Measurements from ENCODE around the gene TPK1. TPM values are rescaled to one million over a fixed set of nuclear protein-coding genes. Genes with fewer than 3 reads are reported as not detected.
"Not testable (repeated sequence)": the region's sequence is repeated elsewhere in the genome, so short reads cannot be mapped to it uniquely, and the experiment has no call there.

Gene TPK1
- polyA plus RNA-seq, 3 donors: 1.4 to 10.5 (median 3.0) TPM

DNA sequence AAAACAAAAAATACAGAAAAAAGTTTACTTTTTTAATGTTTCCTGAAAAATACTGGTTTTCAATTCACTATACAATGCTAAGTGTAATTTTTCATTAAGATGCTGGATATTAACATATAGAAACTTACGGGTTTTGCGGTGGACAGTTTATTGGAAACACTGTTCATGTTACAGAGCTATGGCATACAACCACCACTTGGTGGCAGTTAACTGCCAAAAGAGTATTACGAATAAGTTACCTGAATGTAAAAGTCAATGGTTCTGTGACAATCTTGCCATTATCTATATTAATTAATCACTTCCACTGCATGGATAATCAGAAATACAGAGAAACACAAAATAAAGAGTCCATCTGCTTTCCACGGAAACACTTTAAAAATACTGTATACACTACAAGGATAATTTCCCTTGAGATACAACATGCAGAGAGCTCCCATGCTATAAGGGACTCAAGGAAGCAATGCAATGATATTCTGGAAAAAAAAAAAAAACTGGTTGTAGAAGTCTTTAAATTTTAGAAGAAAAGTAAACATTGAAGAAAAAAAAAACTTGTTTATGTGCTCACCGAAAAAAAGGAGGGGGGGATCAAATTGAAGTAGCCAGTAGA is 97.0 kb downstream of the TPK1 start:
- H3K27ac ChIP-seq (ENCODE audit: low read depth, low read length): no peak overlapping the region
- 33 to 43% (median 43%) methylated on average over 5 of the region's 5 CpGs for WGBS, 3 donors

DNA sequence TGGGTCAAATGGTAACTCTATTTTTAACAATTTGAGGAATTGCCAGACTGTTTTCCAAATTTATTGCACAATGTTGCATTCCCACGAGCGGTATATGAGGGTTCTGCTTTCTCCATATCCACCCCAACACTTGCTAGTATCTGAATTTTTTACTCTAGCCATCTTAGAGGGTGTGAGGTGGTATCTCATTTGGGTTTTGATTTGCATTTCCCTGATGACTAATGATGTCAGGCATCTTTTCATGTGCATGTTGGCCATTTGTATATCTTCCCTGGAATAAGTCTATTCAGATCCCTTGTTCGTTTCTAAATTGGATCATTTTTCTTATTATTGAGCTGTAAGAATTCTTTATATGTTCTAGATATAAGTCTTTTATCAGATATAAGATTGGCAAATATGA is 97.7 kb downstream of the TPK1 start:
- no peak overlapping the region for H3K27ac ChIP-seq (ENCODE audit: low read depth, low read length)
- 36 to 39% (median 38%) methylated on average over 3 of the region's 3 CpGs for WGBS, 3 donors

DNA sequence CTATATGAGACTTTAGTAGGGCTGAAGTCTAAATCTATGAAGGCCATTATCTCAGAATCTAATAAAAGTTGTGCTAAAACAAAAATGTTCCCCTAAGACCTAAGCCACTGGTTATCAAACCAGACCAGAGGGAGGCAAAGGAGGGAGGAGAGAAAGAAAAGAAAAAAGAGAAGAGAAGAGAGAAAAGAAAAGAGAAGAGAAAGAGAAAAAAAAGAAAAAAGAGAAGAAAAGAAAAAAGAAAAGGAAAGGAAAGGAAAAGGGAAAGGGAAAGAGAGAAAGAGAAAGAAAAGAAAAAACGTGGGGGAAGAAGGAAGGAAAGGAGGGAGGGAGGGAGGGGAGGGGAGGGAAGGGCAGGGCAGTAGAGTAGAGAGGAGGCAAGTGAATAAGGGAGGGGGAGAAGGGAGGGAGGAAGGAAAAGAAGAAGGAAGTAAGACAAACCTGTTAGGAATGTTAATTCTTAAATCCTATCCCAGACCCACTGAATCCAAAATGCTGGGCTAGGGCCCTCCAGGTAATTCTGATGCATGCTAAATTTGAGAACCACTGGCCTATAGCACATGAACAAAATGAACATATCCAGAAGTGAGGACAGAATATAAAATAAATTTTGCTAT is 98.9 kb downstream of the TPK1 start:
- no peak overlapping the region for H3K27ac ChIP-seq (ENCODE audit: low read depth, low read length)
- 21 to 37% (median 31%) methylated on average over 1 of the region's 1 CpG for WGBS, 3 donors

DNA sequence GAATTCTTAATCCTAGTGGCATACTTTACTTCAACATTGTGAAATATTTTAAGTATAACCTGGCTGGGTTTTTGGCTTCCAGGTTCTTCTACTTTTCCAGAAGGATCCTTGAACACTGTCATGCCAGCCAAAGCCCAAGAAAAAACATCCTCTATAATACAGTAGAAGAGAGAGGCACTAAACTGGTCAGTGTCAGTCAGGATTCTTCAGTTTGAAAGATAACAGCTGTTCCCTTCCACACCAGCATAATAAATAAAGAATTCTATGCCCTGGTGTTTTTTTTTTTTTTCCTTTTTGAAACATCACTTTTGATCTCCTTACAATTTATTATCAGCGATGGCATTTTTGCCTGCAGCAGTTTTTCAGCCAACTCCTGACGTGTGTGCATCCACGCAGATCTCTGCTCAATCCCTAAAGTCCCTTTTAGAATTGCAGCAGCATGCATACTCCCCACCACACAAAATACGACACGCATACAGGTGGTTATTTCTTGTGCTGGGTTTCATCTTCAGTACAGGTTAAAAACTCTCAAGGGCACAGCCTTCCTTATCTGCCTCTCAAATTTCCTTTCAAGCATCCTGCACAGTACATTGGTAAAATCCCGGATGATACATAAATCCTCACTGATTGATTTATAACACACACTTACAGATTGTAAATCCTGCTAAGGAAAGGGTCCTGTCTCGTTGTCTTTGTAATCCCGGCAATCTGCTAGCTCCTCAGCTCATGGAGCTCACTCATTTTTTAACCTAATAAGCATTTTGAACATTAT is 100.2 kb downstream of the TPK1 start:
- no peak overlapping the region for H3K27ac ChIP-seq (ENCODE audit: low read depth, low read length)
- 55 to 74% (median 61%) methylated on average over 8 of the region's 8 CpGs for WGBS, 3 donors

DNA sequence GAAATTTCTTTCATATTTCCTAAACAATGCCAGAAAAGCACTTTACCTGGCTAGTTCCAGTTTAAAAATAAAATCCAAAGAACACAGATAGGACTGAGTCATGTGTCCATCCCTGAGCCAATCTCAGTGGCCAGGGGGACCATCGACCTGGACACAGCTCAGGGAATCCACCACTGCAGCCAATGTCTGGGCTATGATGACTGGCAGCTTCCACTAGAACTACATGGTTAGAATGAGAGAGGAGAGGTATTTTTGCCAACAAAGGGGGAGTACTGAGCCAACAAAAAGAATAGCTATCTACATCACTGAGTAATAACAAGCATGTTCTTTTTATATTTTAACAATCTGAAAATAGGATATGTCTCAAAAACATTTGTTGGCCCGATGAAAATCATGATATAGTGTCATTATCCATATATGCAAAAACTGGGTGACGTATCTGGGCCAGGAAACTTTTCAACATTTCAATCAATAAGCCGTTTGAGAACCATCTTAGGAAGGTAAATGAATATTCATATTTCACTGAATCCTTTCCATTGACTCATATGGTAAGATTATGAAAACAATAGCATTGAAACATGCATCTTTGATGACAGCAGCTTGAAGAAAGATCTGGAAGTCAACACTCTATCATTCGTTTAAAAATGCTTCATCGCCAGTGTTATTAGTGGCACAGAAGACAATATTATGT is 104.0 kb downstream of the TPK1 start:
- 81 to 92% (median 92%) methylated on average over 6 of the region's 6 CpGs for WGBS, 3 donors
- no peak overlapping the region for H3K27ac ChIP-seq (ENCODE audit: low read depth, low read length)

DNA sequence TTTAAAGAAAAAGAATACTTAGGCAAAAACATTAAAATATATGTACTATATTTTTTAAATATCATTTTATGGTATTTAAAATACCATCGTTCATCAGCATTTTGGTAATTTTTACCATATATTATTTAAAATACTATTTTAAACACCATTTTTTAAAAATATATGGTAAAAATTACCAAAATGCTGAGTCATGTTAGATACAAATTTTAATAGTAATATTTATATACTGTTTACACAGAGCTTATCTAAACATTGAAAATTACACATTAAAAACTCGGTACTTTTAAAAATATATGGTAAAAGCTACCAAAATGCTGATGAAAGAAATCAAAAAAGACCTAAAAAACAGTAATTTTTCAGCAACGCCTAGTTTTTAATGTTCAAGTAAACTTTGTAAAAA is 105.6 kb downstream of the TPK1 start:
- H3K27ac ChIP-seq (ENCODE audit: low read depth, low read length): no peak overlapping the region
- 76 to 93% (median 92%) methylated on average over 3 of the region's 3 CpGs for WGBS, 3 donors

DNA sequence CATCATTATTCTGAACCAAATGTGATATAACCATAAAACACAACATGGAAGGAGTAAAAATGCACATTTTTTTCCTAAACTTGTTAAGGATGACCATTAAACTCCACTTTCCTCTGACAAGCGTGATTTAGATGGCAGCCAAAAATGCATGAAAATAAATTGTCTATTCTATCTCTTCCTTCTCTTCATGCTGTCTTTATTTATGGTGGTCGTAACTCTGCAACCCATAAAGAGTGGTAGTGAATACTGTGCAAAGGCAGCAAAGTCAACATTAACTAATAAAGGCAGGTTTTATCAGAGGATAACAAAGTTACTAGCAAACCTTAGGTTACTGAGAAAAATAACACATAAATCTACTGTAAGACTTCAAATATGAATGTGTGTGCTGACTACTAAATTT is 106.6 kb downstream of the TPK1 start:
- 79 to 85% (median 81%) methylated on average over 2 of the region's 2 CpGs for WGBS, 3 donors
- no peak overlapping the region for H3K27ac ChIP-seq (ENCODE audit: low read depth, low read length)

DNA sequence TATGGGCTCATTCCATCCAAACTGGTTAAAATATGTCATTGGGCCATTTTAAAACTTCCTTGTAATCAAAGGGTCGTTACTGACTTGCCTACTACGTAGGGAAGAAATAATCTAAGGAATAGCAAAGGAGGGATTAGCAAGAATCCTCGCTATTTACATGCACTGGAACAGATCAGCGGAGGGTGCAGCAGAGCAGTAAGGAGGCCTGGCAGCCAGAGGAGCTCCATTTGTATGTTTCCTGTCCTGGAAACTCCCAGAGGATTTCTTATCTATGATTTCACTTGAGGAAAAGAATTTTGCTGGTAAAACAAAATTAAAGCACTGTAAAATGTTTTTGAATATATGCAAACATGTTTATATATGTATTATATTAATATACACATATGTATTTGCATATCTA is 107.3 kb downstream of the TPK1 start:
- WGBS, 3 donors: 48 to 71% (median 60%) methylated on average over 4 of the region's 4 CpGs
- no peak overlapping the region for H3K27ac ChIP-seq (ENCODE audit: low read depth, low read length)

DNA sequence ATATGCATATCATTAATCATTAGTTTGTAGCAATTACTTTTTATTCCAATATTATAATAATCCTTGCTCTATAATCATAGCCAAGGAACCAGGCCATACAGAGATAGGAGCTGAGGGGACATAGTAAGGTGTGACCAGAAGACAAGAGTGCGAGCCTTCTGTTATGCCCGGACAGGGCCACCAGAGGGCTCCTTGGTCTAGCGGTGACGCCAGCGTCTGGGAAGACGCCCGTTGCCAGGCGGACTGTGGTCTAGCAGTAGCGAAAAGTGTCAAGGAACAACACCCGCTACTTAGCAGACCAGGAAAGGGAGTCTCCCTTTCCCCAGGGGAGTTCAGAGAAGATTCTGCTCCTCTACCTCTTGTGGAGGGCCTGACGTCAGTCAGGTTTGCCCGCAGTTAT is 109.0 kb downstream of the TPK1 start:
- not testable (repeated sequence) for H3K27ac ChIP-seq (ENCODE audit: low read depth, low read length)
- 87 to 94% (median 90%) methylated on average over 12 of the region's 12 CpGs for WGBS, 3 donors

DNA sequence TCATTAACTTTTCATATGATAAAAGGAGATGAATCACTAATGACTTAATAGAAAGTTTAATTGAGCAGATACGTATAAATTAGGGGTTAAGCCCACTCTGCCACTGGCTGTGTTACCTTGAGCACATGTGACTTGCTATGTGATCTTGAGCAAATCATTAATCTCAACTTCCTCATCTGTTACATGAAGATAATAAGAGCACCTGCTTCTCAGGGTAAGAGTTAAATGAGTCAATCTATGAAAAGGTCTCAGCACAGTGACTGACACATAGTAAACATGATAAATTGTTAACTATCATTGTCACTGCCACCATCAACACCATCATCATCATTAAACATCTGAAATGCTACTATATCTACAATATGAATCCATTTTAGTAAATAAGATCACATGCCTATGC is 110.8 kb downstream of the TPK1 start:
- H3K27ac ChIP-seq (ENCODE audit: low read depth, low read length): no peak overlapping the region
- 45 to 86% (median 81%) methylated on average over 1 of the region's 1 CpG for WGBS, 3 donors

DNA sequence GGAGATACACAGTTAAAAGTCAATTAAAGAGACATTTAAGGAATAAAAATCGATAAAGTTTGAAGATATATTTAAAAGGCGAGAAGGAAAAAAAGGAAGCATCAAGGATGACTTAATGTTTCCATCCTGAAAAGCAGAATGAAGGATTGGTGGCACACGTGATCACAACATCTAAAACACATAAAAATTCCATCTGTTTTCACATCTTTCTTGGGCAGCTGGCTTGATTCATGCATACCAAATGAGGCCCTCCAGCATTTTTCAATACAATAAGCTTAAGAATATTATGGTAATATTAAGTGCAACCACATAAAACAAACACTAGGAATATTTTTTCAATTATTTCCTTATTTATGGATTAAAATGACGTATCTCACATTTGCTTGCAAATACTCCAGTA is 112.6 kb downstream of the TPK1 start:
- WGBS, 3 donors: 80 to 89% (median 82%) methylated on average over 4 of the region's 4 CpGs
- H3K27ac ChIP-seq (ENCODE audit: low read depth, low read length): no peak overlapping the region

DNA sequence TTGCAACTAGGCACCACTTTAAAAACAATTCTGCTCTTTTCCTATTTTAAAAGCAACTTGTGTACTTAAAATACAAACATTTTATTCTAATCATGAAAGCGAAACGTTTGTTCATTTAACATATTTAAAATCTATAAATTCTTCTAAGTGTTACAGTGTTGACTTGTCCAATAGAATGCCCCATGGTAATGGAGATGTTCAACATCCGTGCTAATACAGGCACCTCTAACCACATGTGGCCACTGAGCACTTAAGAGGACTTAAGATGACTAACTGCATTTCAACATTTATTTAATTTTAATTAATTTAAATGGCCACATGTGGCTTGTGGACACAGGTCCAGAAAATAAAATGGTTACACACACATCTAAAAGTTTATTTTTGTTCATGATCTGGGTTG is 115.1 kb downstream of the TPK1 start:
- 82 to 94% (median 88%) methylated on average over 3 of the region's 3 CpGs for WGBS, 3 donors
- no peak overlapping the region for H3K27ac ChIP-seq (ENCODE audit: low read depth, low read length)

DNA sequence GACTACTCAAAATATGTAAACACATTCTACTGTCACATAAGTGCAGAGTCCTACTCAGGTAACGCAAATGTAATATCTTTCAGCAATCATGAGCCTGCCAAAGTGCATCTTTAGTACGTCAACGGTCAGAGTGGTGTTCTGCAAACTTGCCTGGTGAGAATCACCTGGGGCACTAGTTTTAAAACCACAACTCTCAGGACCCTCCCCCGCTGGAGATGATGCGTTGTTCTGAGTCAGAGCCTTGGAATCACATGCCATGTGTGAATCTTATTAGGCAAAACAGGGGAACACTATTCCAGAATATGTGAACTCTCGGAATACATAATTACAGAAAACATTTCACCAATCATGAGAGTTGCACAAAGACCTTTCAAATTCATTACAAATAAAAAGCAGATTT is 115.7 kb downstream of the TPK1 start:
- whole genome bisulfite sequencing, 3 donors: 79 to 83% (median 82%) methylated on average over 6 of the region's 6 CpGs
- no peak overlapping the region for H3K27ac ChIP-seq (ENCODE audit: low read depth, low read length)

DNA sequence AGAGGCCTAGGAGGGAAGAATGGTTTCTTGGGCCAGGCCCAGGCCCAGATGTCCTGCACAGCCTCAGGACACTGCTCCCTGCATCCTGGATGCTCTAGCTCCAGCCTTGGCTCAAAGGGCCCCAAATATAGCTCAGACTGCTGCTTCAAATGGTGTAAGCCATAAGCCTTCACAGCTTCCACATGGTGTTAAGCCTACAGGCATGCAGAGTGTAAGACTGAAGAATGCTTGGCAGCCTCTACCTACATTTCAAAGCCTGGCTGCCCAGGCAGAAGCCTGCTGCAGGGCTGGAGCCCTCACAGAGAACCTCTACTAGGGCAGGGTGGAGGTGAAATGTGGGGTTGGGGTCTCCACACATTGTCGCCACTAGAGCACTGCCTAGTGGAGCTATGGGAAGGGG is 118.1 kb downstream of the TPK1 start:
- WGBS, 3 donors: 95 to 100% (median 97%) methylated on average over 1 of the region's 1 CpG
- no peak overlapping the region for H3K27ac ChIP-seq (ENCODE audit: low read depth, low read length)

DNA sequence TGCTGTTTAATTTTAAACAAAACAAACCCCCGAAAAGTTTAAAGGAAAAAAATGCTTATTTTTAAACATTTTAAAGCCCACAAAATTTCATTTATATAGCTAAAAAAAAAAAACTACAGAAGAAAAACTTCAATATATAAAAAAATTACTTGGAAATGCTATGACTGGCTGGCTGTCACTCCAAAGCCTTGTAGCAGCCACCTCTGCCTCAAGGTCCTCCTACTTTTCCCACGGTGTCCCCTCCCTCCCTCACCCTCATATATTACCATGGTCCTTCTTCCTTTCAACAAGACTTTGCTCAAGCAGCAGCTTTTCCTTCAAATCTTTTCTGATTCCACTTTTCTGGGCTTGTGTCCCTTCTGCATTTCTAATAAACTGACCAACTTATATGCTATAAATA is 122.0 kb downstream of the TPK1 start:
- no peak overlapping the region for H3K27ac ChIP-seq (ENCODE audit: low read depth, low read length)
- 35 to 69% (median 68%) methylated on average over 2 of the region's 2 CpGs for WGBS, 3 donors

DNA sequence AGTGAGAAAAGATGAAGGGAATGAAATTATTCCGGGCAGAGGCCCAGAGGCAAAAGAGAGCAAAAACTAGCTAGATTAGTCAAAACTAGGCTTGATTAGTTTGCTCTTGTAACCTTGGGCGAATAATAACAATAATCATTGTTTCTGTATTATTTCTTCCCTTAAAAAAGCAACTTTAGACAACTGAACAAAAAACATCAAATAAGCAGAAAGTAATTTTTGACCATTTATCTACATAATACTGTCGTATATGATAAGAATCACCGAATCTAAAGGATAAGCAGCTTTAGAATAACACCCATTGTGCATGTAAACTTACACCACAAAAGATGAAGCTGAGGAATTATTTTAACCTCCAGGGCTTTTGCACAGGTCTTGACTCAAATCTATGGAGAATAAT is 125.1 kb downstream of the TPK1 start:
- WGBS, 3 donors: 77 to 93% (median 89%) methylated on average over 4 of the region's 4 CpGs
- no peak overlapping the region for H3K27ac ChIP-seq (ENCODE audit: low read depth, low read length)

DNA sequence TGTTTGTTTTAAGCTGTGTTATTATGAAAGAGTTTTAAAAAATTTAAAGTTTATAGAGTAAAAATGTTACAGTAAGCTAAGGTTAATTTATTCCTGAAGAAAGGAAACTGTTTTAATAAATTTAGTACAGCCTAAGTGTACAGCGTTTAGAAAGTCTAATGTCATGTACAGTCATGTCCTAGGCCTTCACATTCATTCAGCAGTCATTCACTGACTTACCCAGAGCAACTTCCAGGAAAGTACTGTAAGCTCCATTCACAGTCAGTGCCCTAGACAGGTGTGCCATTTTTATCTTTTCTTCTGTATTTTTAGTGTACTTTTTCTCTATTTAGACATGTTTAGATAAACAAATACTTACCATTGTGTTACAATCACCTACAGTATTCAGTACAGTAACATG is 126.8 kb downstream of the TPK1 start:
- WGBS, 3 donors: 74 to 84% (median 82%) methylated on average over 1 of the region's 1 CpG
- H3K27ac ChIP-seq (ENCODE audit: low read depth, low read length): no peak overlapping the region

DNA sequence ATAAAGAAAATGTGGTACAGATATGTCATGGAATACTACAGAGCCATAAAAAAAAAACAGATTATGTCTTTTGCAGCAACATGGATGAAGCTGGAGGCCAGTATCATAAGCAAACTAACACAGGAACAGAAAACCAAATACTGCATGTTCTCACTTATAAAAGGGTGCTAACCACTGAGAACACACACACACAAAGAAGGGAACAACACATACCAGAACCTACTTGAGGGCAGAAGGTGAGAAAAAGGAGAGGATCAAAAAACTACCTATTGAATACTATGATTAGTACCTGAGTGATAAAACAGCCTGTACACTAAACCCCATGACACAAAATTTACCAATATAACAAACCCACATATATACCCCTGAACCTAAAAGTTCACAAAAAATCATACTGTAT is 144.6 kb downstream of the TPK1 start:
- H3K27ac ChIP-seq (ENCODE audit: low read depth, low read length): no peak overlapping the region

DNA sequence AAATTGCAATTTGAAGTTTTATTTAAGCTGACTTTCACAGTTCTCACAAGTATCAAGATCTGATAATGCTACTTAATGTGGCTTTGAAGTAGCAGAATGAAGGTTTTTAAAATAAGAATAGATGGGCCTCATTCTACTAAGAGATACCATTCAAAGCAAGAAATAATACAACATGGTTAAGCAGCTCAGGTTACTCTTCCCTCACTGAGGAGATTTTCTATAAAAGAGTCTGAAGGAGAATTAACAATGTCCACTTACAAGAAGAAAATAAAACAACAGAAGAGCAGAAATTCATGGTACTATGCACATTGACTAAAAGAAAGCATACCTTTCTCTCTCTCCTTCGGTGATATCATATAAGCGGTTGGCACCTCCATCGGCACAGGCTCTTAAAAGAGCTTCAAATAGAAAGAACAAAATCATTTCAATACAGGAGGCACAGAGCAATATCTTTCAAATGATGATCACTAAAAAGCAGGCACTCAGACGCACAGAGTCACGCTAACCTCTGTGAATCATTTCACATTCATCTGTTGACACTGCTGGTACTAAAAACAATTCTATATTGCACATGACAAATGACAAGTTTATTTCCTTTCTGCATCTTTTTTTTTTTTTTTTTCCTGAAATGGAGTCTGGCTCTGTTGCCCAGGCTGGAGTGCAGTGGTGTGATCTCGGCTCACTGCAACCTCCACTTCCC is 153.1 kb downstream of the TPK1 start:
- H3K27ac ChIP-seq (ENCODE audit: low read depth, low read length): no peak overlapping the region
- 90 to 94% (median 94%) methylated on average over 6 of the region's 6 CpGs for WGBS, 3 donors

All from adipose tissue (tissue), 3 donors.